Measurements from ENCODE around the gene GPR3.
"Not testable (repeated sequence)": the region's sequence is repeated elsewhere in the genome, so short reads cannot be mapped to it uniquely, and the experiment has no call there.

The GPR3 gene

GRCh38 chr1:27402349-27402754, 9.9 kb downstream of the GPR3 start:
- no peak for FAIRE-seq

GRCh38 chr1:27403065-27403726, 10.8 kb downstream of the GPR3 start:
- no peak for FAIRE-seq

- no peak for FAIRE-seq
Measured at GRCh38 chr1:27403931-27404330, 11.5 kb downstream of the GPR3 start.

GRCh38 chr1:27405074-27405473, 12.7 kb downstream of the GPR3 start:
- FAIRE-seq = no peak

GRCh38 chr1:27405598-27406361, 13.4 kb downstream of the GPR3 start:
- FAIRE-seq = not testable (repeated sequence)

GRCh38 chr1:27406362-27406680, 13.9 kb downstream of the GPR3 start:
- no peak for FAIRE-seq

- FAIRE-seq = not testable (repeated sequence)
Measured at GRCh38 chr1:27406791-27407190, 14.4 kb downstream of the GPR3 start.

- FAIRE-seq = no peak
Measured at GRCh38 chr1:27408151-27408550, 15.7 kb downstream of the GPR3 start.

GRCh38 chr1:27409669-27410068, 17.2 kb downstream of the GPR3 start:
- FAIRE-seq = no peak

- FAIRE-seq = no peak
Measured at GRCh38 chr1:27410709-27411108, 18.3 kb downstream of the GPR3 start.

- FAIRE-seq = no peak
Measured at GRCh38 chr1:27412502-27412901, 20.1 kb downstream of the GPR3 start.

GRCh38 chr1:27413004-27413403, 20.6 kb downstream of the GPR3 start:
- FAIRE-seq = no peak

- no peak for FAIRE-seq
Measured at GRCh38 chr1:27414091-27414490, 21.7 kb downstream of the GPR3 start.

GRCh38 chr1:27416387-27417111, 24.1 kb downstream of the GPR3 start:
- no peak for FAIRE-seq

- FAIRE-seq = no peak
Measured at GRCh38 chr1:27417713-27418112, 25.3 kb downstream of the GPR3 start.

- no peak for FAIRE-seq
Measured at GRCh38 chr1:27418326-27419185, 26.1 kb downstream of the GPR3 start.

GRCh38 chr1:27423709-27424108, 31.3 kb downstream of the GPR3 start:
- no peak for FAIRE-seq

- FAIRE-seq = no peak
Measured at GRCh38 chr1:27427329-27427728, 34.9 kb downstream of the GPR3 start.

- no peak for FAIRE-seq
Measured at GRCh38 chr1:27427816-27428315, 35.4 kb downstream of the GPR3 start.

GRCh38 chr1:27428316-27429028, 36.0 kb downstream of the GPR3 start:
- no peak for FAIRE-seq

- no peak for FAIRE-seq
Measured at GRCh38 chr1:27429029-27429425, 36.6 kb downstream of the GPR3 start.

Measured in endometrium (tissue), 2 donors.